HepG2 (cell line): ENCODE results near the gene SYT13. TPM values are rescaled to one million over a fixed set of nuclear protein-coding genes. Genes with fewer than 3 reads are reported as not detected.

Experiments used
- ATAC-seq: fragments of 200-7000 bp; cut with Tn5 transposase; 3 replicates; pipeline ENCODE4 v1.9.1; 2020; ENCODE audit warnings: mild to moderate bottlenecking, moderate library complexity
- BruUV-seq: library from RNA; stranded (reverse); fragments of 400-500 nt; replicated peaks from 2 replicates; lab custom pipeline; 2021; lab: Mats Ljungman, UMichigan
- CTCF ChIA-PET: fragments of 300-600 bp; formaldehyde crosslinking; extraction: SDS; loops from one replicate; lab custom pipeline; 2021; ENCODE audit warnings: low total read pairs, inconsistent platforms, low intra/inter-chr PET ratio; lab: Yijun Ruan, JAX
- POLR2A ChIA-PET: fragments of 350-600 bp; sonication (Branson Sonifier 250); formaldehyde crosslinking; loops from one replicate; lab custom pipeline; 2020; ENCODE audit warnings: antibody characterized with exemption, inconsistent platforms; lab: Yijun Ruan, JAX
- DNase-seq: peaks from one replicate; pipeline ENCODE4 v3.0.0-alpha.2; 2015; ENCODE audit warnings: low spot score
- FAIRE-seq: peaks from 3 replicates; lab custom pipeline; 2011; peaks lifted over from hg19 to GRCh38; lab: Jason Lieb, UNC
- H2AFZ ChIP-seq: one replicate; pipeline ENCODE4 v1.6.1; 2011; ENCODE audit warnings: low read length, inconsistent platforms
- H3K27ac ChIP-seq: fragments of 300-600 bp; 3 replicates; pipeline ENCODE4 v1.8.0; 2011; ENCODE audit warnings: mixed run types, mild to moderate bottlenecking, mixed read lengths, low read length, inconsistent platforms; ENCODE audit not compliant: insufficient read depth; ENCODE audit errors: extremely low read length
- H3K27me3 ChIP-seq, 2 experiments: fragments of 200-600 bp in 1 of 2; 2 replicates in 1 of 2; 3 replicates in 1 of 2; pipeline versions ENCODE4 v1.6.0 to v1.8.0; 2011; ENCODE audit warnings: low read length in 2 of 2, mild to moderate bottlenecking in 2 of 2, moderate library complexity in 2 of 2, inconsistent platforms in 1 of 2; ENCODE audit not compliant: insufficient read depth in 2 of 2, control insufficient read depth in 1 of 2
- H3K36me3 ChIP-seq, 2 experiments: fragments of 200-600 bp in 1 of 2; replicated peaks in 1 of 2; 2 replicates in 1 of 2; 3 replicates in 1 of 2; pipeline versions ENCODE4 v1.5.1 to v1.8.0; 2011; ENCODE audit warnings: low read length in 2 of 2, inconsistent platforms in 1 of 2; ENCODE audit not compliant: insufficient read depth in 2 of 2, control insufficient read depth in 1 of 2
- H3K4me1 ChIP-seq: 2 replicates; pipeline ENCODE4 v1.5.1; 2012; ENCODE audit warnings: low read length, inconsistent platforms; ENCODE audit not compliant: insufficient read depth
- H3K4me2 ChIP-seq: 2 replicates; pipeline ENCODE4 v1.6.0; 2011; ENCODE audit warnings: low read depth, low read length, inconsistent platforms
- H3K4me3 ChIP-seq, 3 experiments: fragments of 200-600 bp in 1 of 3; sonication (generic), shearing (Covaris generic) in 1 of 3; replicated peaks in 1 of 3; 2 replicates each; pipeline ENCODE4 v1.5.1; 2011 to 2016; ENCODE audit warnings: low read length in 3 of 3, inconsistent platforms in 2 of 3, low read depth in 2 of 3, mild to moderate bottlenecking in 2 of 3, control low read depth in 1 of 3, mixed read lengths in 1 of 3; ENCODE audit not compliant: insufficient read depth in 1 of 3
- H3K79me2 ChIP-seq: one replicate; pipeline ENCODE4 v1.6.1; 2011; ENCODE audit warnings: low read length, inconsistent platforms; ENCODE audit not compliant: insufficient read depth
- H3K9ac ChIP-seq: 2 replicates; pipeline ENCODE4 v1.6.0; 2011; ENCODE audit warnings: mild to moderate bottlenecking, low read depth, low read length, inconsistent platforms; ENCODE audit not compliant: insufficient read depth
- H3K9me3 ChIP-seq: 2 replicates; pipeline ENCODE4 v1.5.1; 2012; ENCODE audit warnings: mild to moderate bottlenecking, low read length
- H4K20me1 ChIP-seq: 2 replicates; pipeline ENCODE4 v1.6.0; 2011; ENCODE audit warnings: inconsistent platforms, mild to moderate bottlenecking, low read length, moderate library complexity; ENCODE audit not compliant: insufficient read depth
- HOMEZ ChIP-seq: IDR thresholded peaks from 2 replicates; pipeline ENCODE4 v1.6.1; 2016; ENCODE audit warnings: low read depth
- NFKB2 ChIP-seq: sonication (generic); formaldehyde crosslinking; IDR thresholded peaks from 2 replicates; pipeline ENCODE4 v1.4.0; 2020; ENCODE audit warnings: missing genetic modification reagents, borderline replicate concordance
- PBX3 ChIP-seq: sonication (generic); formaldehyde crosslinking; IDR thresholded peaks from 2 replicates; pipeline ENCODE4 v1.8.1; 2023; ENCODE audit warnings: missing genetic modification reagents, inconsistent platforms, borderline replicate concordance
- TFAP4 ChIP-seq: sonication (generic); IDR thresholded peaks from 2 replicates; pipeline ENCODE4 v1.6.1; 2016; ENCODE audit warnings: low read depth, borderline replicate concordance
- XRCC5 ChIP-seq: fragments of 200-400 bp; formaldehyde crosslinking; optimal IDR thresholded peaks from 2 replicates; pipeline ENCODE3; 2017; ENCODE audit warnings: mild to moderate bottlenecking, low read length
- ZBTB25 ChIP-seq: IDR thresholded peaks from 2 replicates; pipeline ENCODE4 v1.6.1; 2018; ENCODE audit warnings: missing genetic modification reagents
- ZBTB37 ChIP-seq: sonication (generic); formaldehyde crosslinking; IDR thresholded peaks from 2 replicates; pipeline ENCODE4 v1.4.0; 2020; ENCODE audit warnings: mild to moderate bottlenecking, missing genetic modification reagents
- ZKSCAN1 ChIP-seq: fragments of 150-350 bp; IDR thresholded peaks from 2 replicates; pipeline ENCODE4 v1.6.1; 2014; ENCODE audit warnings: low read length
- ZNF253 ChIP-seq: sonication (generic); formaldehyde crosslinking; IDR thresholded peaks from 2 replicates; pipeline ENCODE4 v1.8.0; 2022; ENCODE audit warnings: mild to moderate bottlenecking, missing genetic modification reagents, borderline replicate concordance
- ZNF274 ChIP-seq: sonication (generic); formaldehyde crosslinking; IDR thresholded peaks from 2 replicates; pipeline ENCODE4 v1.5.1; 2020; ENCODE audit warnings: mild to moderate bottlenecking, missing genetic modification reagents
- ZNF431 ChIP-seq: sonication (generic); formaldehyde crosslinking; IDR thresholded peaks from 2 replicates; pipeline ENCODE4 v1.9.0; 2022; ENCODE audit warnings: missing genetic modification reagents, low read depth, mild to moderate bottlenecking, borderline replicate concordance
- ZNF780A ChIP-seq: sonication (generic); formaldehyde crosslinking; IDR thresholded peaks from 2 replicates; pipeline ENCODE4 v1.8.0; 2022; ENCODE audit warnings: mild to moderate bottlenecking, missing genetic modification reagents, moderate library complexity
- ZXDC ChIP-seq: sonication (generic); formaldehyde crosslinking; IDR thresholded peaks from 2 replicates; pipeline ENCODE4 v1.5.0; 2020; ENCODE audit warnings: mild to moderate bottlenecking, missing genetic modification reagents
- WGBS: methylation state at CpG from one replicate; pipeline ENCODE4 v1.1.6; 2017; ENCODE audit warnings: low lambda C conversion rate; 5-methylcytosine and 5-hydroxymethylcytosine counted together
- in situ Hi-C: cut with HindIII; loops from 2 replicates; pipeline ENCODE4 v1.10.0; 2017; ENCODE audit warnings: low pct_unique_long_range_greater_than_20kb; ENCODE audit not compliant: extremely low pct_ligation_motif_present
- intact Hi-C: fragments of 100-400 bp; cut with micrococcal nuclease; formaldehyde crosslinking; loops from one replicate; pipeline ENCODE4 v1.10.0; 2022; ENCODE audit not compliant: unreplicated experiment
- polyA plus RNA-seq, 8 experiments: library from polyadenylated mRNA; depleted of rRNA in 3 of 8; stranded (reverse) in 7 of 8; unstranded in 1 of 8; fragments of >200 nt; fragmentation: Illumina TruSeq in 4 of 8; extraction: Trizol in 4 of 8; gene quantifications; 2 replicates each; pipeline versions ENCODE4 v1.2.1 to v1.2.3, GENCODE V29; 2011 to 2016; ENCODE audit warnings: low read depth in 4 of 8, missing spikeins in 1 of 8, mixed read lengths in 1 of 8; ENCODE audit not compliant: insufficient read depth in 1 of 8
- total RNA-seq, 5 experiments: library from RNA; depleted of rRNA; stranded (reverse); fragments of >200 nt; fragmentation: Illumina TruSeq; extraction: Trizol; gene quantifications; 2 replicates each; pipeline ENCODE4 v1.2.3, GENCODE V29; 2016; ENCODE audit warnings: low read depth in 1 of 5

Gene SYT13
- total and polyA plus RNA-seq, 2 of the 13 experiments (the other 11 are each of a cell fraction or from before 2014, with no cell fraction given), result 0.02 to 0.13 TPM

- ATAC-seq (peak; percentile 23; the same call in 1 of the 3 replicates), DNase-seq (no peak), FAIRE-seq (no peak)
- intact Hi-C loops (no loop called here), in situ Hi-C loops (no loop called here)
- CTCF ChIA-PET, result no interaction called here
- 80% methylated on average over 4 of the region's 8 CpGs for WGBS
- no peak overlapping the region for H3K4me3 ChIP-seq
- BruUV-seq, result no TSS peak
- POLR2A ChIA-PET, result no interaction called here
- H3K4me1 ChIP-seq, result no peaks in the 10 kb centered on the region
- no peak overlapping the region for H3K9ac ChIP-seq
- peaks cover 1 to 5% of the 10 kb centered on the region in 2 experiments; a peak in 3 of 5 replicates for H3K36me3 ChIP-seq
- H4K20me1 ChIP-seq, result no peaks in the 10 kb centered on the region
- no peaks in the 10 kb centered on the region for H3K27me3 ChIP-seq
- no peaks in the 10 kb centered on the region for H3K9me3 ChIP-seq
- H3K27ac ChIP-seq, result no peak overlapping the region
- no peak overlapping the region for H3K4me2 ChIP-seq
- no peak overlapping the region for H2AFZ ChIP-seq
- H3K79me2 ChIP-seq, result no peaks in the 10 kb centered on the region
- TF ChIP-seq ZBTB37 (CRISPR knock-in tag), result no peak
- TF ChIP-seq PBX3 (CRISPR knock-in tag), result no peak
- TF ChIP-seq ZKSCAN1, result no peak
- no peak for TF ChIP-seq ZNF274
- TF ChIP-seq HOMEZ (CRISPR knock-in tag), result no peak
- no peak for TF ChIP-seq ZBTB25
- TF ChIP-seq NFKB2 (CRISPR knock-in tag), result no peak
- no peak for TF ChIP-seq XRCC5
- no peak for TF ChIP-seq ZNF253 (CRISPR knock-in tag)
- TF ChIP-seq TFAP4, result no peak
- TF ChIP-seq ZNF431 (CRISPR knock-in tag), result no peak
- TF ChIP-seq ZXDC, result no peak
- no peak for TF ChIP-seq ZNF780A
These were observed 81.4 kb downstream of the SYT13 start for GRCh38 chr11:45204761-45205160.
